Measurements from ENCODE around the gene NLGN1.
A peak's percentile ranks its signal among the peaks of the same experiment; 100 is the strongest.
"Not testable (repeated sequence)": the region's sequence is repeated elsewhere in the genome, so short reads cannot be mapped to it uniquely, and the experiment has no call there.

Gene NLGN1

DNA sequence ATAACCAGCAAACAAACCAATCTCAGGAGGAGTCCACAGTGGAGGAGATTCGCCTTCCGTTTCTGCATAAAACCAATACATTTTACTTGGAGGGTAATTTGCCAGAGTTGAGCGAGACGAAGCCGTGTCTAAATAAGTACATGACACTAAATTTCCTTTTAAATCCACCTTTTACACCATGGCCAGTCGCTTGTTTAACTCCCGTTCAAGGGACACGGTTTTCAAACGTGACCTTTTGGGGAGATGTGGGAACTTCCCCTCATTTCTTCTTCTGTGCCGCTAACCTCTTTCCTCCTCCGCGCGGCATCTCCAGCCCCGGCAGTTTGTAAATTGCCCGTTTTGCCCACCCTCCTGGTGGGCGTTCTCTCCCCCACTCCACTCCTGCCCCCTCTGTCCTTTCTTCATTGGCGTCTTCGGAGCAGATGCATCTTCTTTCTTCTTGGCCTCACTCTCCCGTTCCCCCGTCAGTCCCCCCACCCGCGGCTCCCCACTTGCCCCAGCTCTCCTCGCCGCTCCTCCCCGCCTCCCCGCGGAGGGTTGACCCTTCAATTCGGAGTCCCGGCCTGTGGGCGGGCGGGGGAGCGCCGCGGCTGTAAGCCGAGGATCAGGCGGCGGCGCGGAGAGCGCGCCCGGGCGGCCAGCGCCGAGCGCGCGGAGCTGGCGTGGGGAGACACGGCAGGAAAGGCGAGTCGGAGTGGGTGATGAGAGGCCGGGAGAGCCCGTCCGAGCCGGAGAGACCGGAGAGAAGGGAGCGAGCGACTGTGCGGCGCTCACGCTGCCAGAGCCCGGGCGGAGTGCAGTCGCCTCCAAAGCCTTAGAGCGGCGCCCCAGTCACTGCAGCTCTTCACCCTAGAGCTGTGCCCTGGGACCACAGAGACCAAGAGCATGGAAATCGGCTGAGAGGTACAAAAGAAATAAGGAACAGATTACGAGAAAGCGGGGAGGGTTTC, at the start of gene NLGN1:
NLGN1 (plus strand) TSS at position 584 of the 950 bp plus-strand sequence.
- DNase-seq = peak; percentile 17

DNA sequence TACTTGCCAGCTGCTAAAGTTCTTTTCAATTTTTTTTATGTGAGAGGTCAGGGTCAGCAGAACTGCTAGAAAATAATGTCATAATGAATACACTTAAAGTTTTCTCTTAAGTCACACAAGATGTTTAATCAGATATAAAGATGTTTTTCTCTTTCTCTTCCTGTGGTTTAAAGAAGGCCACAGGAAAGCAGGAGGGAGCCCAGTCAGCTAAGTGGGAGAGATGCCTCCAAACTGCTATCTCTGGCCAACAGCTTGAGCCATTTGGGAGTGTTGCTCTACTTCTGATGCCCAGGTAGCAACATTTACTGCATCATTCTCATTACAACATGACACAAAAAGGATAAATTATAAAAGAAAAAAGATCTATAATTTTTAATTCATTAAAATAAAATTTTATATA, 45.7 kb upstream of the NLGN1 start:
- no peak for DNase-seq

DNA sequence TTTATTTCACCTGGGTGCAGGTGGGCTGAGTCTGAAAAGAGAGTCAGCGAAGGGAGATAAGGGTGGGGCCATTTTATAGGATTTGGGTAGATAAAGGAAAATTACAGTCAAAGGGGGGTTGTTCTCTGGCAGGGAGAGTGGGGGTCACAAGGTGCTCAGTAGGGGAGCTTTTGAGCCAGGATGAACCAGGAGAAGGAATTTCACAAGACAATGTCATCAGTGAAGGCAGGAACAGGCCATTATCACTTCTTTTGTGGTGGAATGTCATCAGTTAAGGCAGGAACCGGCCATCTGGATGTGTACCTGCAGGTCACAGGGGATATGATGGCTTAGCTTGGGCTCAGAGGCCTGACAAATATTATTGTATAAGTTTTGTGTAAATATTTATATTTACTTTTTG, 44.4 kb upstream of the NLGN1 start:
- DNase-seq = not testable (repeated sequence)

DNA sequence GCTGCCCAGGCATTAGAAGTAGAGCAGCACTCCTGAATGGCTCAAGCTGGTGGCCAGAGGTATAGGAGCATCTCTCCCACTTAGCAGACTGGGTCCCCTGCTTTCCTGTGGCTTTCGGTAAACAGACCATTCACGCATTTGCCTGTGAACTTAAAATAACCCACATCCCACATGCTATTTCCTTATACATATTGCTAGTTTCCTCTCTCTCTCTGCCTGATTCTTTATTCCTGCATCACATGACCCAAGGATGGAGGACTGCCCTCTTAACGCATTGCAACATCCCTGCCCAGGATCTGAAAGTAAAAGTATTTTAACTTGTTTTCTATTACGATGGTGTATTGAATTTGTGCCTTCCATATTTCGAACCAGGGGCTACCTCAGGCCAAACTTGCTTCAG, 43.4 kb upstream of the NLGN1 start:
- no peak for DNase-seq

DNA sequence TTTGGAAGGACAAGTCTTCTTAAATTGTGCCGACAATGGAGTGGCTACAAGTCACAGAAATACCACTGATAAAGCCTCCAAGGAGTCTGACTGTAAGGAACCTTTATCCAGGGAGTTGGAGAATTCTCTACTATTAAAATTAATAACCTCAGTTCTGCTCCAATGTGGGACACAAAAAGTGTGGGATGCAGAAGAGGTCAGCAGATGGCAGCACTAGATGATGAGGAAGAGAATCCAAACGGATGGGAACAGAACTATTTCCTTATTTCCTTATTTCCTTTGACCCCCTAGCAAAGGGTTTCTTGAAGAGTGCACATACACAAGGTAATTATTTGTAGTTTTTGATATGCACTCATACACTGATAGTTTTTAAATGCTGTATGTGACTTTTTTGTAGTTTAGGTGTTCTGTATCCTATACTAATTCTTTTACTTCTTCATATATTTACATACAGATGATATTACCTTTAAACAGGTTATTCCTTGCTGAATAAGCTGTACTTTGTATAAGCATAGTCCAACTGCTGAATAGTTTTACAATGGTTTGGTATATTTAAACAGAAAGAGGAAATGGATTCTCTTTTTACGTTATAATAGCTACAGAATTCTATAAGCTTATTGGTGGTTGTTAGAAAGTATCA, 25.6 kb upstream of the NLGN1 start:
- no peak for DNase-seq

DNA sequence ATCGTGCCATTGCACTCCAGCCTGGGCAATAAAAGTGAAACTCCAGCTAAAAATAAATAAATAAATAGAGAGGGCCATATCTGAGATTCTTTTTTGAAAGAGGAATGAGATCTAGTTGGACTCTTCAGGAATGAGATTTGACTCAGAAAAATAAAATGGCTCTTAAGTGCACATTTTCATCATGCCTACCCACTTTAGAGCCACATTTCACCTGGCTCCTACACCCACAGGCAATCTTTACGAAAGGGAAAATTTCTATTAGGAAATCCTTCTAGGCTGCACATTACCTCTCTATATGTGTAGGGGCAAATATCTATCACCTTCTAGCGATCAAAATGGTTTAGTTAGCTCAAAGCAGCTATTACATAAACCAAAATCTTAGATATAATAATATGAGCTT, 16.9 kb upstream of the NLGN1 start:
- DNase-seq = no peak

DNA sequence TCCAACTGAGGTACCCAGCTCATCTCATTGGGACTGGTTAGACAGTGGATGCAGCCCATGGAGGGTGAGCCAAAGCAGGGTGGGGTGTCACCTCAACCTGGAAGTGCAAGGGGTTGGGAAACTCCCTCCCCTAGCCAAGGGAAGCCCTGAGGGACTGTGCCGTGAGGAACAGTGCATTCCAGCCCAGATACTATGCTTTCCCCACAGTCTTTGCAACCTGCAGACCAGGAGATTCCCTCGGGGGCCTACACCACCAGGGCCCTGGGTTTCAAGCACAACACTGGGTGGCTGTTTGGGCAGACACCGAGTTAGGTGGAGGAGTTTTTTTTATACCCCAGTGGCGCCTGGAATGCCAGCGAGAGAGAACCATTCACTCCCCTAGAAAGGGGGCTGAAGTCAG, 15.6 kb upstream of the NLGN1 start:
- DNase-seq = not testable (repeated sequence)

DNA sequence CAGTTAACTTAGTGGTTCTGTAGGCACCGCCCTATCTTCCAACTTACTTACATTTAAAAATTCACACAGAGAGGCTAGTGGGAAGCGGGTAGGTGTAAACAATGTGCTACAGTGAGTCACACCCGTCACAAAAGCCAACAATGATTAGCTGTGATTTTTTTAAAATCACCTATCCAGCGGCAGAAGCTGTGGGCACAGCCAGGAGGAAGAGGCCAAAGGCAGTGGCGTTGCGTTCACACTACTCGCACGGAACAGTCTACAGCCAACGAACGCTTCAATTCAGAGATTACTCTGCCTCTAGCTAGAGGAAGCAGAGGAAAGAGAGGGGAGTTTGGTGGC, 2.5 kb upstream of the NLGN1 start:
- no peak for DNase-seq

DNA sequence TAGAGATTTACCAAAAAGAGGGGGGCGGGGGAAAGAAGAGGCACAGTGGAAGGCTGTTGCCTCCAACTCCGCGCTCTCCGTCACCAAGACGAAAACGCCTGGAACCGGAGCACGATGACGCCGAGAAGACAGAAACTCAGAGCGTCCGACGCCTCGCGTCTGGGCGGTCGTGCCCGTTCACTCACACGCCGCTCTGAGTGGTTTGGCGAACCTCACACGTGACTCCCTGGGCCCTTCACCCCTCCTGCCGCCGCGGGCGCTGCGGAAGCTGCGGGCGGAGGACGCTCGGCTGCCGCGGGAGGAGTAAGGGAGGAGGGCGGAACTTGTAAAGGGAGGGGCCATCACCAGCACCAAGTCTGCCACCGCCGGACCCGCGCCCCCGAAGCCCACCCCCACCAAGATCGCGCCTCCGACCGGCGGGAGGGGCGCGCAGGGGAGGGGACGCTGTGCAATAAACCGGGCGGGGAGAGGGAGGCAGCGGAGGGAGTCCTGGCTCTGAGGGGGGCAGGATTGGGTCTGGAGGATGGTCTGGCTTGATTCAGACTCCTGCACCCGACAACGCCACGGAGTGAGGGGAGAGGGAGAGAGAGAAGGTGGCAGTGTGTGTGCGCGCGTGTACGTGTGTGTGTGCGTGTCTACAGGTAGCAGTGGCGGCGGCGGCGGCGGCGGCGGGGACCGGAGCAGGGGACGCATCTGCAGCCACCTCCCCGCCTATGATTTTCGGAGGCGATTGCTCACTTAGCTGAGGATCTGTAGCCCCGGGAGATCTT, 1.9 kb upstream of the NLGN1 start:
- DNase-seq = peak; percentile 62 to 67

DNA sequence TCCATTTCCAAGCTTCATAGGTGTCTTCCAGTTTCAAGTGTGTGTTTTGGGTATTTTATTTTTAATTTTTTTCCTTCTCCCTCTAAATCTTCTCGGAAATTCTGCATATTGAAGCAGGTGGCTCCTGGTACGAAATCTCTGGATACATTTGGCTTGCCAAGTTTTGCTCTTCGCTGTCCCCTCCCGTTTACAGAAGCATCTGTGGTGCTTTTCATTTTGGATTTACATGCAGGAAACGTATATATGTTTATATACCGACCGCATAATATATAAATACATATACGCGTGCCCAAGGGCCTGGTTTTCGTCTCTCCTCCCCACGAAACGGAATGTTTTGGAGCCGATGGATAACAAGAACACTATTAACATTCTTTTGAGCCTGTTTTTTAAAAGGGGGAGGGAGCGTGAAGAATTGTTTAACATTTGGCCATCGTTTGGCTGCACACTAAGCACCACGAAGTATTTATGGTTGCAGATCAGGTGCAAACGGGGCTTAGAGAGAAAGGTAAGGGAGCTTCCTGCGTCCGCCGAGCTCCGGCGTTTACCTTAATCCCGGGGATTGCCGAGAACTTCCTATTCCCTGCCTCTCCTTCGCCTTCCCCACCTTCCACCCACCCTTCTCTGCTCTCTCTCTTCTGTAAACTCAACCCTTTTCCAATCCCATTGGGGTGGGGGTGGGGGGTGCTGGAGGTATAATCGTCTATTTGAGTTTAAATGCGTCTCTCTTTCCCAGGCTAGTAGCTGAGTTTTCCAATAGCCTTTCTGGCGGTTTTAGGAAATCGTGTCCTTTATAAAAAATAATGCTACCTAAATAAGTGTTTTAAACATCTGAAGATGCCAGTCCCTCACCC, 1.1 kb upstream of the NLGN1 start:
- DNase-seq = no peak

DNA sequence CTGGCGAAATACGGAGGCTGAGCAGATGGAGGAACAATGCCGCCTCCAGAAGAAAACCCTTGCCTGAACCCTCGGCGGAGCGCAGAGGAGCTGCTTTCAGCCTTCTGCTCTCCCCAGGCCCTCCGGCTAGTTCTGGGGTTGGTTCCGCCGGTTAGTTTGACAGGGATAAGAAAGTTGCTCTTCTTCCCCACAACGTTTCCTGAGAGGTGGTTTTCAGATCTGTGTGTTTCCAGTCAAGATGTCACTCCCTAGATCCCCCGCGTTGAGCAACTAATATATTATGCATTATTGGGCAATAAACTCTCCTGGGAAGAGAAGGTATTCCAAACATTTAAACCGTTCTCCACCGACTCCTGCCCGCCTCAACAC, 551 bp downstream of the NLGN1 start:
- no peak for DNase-seq

DNA sequence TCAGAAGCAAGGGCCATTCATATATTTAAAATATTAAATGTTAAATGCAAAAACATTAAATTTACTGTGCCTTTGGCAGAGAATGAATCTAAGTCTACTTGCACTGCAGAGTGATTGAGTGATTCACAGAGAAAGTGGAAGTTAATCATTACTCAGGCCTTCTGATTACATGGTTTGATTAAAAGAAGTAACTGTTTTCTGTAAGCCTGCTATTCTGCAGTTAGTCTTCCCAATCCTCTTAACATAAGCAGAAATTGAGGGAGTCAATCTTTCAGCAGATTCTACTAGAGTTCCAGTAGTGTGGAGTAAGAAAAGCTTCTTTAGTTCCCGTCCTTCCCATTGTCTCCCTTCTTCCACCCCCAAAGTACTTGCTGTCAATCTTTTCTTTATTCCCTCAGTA, 1.5 kb downstream of the NLGN1 start:
- DNase-seq = no peak

DNA sequence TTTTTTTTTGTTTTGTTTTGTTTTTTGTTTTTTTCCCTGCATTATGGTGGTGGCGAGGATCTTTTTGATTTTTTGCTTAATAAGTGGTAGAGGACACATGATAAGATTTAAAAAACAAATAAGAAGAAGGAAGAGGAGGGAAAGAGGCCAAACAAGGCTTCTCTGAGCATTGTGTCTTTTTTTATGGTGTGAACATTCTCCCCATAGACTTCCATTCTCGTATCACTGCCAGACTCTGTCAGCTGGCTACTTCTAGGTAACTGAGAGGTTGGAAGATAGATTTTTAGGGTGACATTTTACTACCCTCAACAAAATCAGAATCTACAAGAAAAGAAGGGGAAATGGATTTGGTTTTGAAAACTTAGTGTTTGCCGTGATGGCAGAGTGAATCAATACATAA, 3.8 kb downstream of the NLGN1 start:
- no peak for DNase-seq

DNA sequence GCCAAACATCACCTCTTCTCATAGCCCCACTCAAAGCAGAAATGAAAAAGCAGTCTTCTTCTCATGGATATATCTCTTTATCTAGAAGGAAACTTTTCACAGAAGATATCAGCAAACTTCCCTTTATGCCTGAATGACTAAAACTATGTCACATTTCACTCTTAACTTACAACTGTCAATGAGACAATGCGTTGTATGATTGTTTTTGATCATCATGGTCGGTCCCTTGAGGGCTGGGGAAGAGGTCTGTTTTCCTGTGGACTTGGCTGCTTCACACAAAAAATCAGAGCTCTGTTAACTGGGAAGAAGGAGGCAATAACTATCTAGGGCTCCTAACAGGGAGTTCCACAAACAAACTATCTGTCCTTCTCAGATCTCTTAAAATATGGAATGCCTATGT, 5.1 kb downstream of the NLGN1 start:
- DNase-seq = no peak

DNA sequence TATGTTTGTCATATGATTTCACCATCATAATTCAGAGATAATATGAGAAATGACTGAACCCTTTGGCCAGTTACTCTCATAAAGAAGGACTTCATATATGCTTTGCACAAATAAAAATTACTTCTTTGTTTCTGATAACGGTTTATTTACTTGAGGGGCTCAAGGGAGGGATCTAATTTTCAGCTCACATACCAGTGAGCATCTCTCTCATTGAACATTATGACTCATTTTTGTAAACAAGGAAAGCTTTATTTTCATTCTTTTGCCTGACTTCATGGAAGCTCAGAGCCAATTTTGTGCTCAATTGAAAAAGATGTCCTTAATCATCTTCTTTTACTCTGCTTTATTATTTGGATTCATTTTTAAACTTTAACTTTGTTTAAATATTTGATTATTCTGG, 5.8 kb downstream of the NLGN1 start:
- DNase-seq = no peak

DNA sequence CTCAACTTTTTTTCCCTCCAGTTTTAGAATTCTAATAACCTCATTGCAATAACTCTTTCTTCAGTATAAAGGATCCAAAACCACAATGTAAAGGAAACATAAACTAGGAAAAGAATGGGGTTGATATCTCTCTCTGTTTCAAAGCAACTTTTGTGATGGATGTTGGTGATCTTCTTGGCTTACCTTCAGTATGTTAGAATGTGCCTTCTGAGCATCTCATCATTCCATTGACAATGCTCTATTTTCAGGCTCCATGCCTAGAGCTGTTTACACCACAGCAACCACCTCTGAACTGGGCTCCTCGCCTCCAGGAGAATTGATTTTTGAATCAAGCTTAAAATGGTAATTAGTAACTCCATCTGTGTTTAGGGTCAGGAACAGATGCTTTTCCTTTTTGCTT, 6.6 kb downstream of the NLGN1 start:
- no peak for DNase-seq

DNA sequence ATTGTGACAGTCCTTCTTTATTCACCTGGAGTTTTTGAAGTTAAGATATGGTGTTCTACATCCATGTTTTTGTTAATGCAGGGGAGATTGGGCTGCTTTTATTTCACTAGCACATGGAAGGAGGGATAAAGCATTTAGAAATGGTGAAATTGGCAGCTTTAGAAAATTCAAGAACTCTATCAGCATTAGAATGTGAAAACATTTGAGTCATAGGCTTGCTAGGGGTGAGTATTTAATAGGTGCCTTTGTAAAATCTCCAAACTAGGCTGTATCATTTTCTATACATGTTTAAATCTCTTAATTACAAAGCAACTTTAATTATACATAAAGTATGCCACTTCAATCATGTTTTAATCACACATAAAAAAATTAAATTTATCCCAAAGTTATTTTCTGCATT, 12.9 kb downstream of the NLGN1 start:
- DNase-seq = no peak

DNA sequence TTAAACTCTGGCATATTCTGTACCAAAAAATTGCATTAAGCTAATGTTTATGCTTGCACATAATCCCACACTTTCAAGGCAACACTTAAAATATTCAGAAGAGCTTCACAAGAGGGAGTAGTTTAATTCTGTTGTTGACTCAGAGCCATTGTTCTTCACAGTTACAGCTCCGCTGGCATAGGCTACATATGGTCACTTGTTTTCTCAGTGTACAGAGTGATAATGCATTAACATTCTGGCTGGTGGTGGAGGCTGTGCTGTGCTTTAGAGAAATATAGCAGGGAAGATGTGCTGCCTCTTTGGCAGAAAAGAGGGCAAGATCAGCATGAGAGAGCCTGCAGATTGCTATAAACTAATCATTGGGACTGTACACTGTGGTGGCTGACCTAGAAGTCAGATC, 13.3 kb downstream of the NLGN1 start:
- no peak for DNase-seq

DNA sequence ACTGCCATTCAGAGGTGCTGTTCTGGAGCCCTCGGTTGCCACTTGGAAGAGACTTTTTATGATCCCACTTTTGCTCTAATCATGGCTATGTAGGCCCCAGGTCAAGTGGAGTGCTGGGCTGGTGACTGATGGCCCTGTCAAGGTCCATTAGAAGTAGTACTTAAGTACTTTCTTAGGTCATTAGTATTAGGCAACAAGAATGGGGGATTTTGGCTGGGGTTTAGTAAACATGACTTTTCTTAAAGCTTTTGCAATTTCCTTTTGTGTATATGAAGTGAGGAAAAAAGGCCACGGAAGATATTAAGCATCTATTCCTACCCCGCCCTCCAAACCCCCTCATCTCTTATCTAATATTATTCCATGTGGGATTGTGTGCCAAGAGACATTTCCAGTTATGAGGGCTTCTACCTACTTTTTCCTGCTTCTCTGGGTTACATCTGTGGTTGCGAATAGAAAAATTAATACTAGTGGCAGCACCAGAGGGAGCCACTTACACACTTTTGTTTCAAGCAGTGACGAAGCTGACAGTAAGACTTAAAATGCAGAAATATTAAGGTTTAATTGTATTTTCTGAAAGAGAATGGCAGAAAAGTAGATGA, 13.9 kb downstream of the NLGN1 start:
- no peak for DNase-seq

DNA sequence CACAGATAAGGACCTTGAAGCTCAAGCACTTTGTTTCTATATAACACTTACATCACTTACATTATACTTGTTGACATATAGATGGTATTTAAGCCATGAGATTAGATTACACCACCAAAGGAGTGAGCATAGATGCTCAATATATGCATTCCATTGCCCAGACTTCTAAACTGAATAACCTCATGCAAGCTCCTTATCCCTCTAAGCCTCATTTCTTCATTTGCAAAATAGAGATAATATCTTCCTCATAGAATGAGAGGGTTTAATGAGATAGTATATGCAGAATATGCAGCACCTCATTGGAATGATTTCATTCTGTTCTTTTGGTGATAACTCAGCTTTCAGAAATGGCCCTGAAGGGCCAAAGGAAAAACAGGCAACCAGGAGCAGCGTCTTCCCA, 18.5 kb downstream of the NLGN1 start:
- DNase-seq = no peak

DNA sequence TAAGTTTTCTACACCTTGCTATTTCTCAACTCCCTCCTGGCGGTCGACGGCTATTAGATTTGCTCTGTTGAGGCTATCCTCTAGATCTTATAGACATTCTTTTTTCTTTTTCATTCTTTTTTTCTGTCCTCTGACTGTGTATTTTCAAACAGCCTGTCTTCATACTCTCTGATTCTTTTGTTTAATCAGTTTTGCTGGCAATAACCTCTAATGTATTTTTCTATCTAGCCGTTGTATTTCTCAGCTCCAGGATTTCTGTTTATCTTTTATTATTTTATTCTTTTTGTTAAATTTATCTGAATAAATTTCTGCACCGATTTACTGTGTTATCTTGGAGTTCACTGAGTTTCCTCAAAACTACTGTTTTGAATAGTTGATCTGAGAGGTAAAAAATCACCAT, 31.5 kb downstream of the NLGN1 start:
- DNase-seq = no peak

DNA sequence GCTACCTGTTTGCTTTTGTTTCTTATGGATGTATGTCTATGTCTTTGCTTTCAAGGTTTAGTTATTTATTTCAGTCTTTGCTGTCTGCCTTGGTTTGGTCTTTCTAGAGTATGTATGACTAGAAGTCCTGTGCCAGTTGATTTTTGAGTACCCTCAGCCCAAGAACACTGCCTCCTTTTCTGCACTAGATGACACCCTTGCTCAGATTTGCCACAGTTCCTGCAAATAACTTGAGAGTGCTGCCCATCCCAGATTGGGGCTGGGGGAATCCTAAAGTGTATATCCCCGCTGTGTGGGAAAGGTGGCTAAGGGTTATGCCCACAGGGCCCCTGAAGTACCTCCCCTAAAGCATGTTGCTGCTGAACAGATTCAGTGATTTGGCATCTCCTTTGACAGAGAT, 32.0 kb downstream of the NLGN1 start:
- DNase-seq = no peak

DNA sequence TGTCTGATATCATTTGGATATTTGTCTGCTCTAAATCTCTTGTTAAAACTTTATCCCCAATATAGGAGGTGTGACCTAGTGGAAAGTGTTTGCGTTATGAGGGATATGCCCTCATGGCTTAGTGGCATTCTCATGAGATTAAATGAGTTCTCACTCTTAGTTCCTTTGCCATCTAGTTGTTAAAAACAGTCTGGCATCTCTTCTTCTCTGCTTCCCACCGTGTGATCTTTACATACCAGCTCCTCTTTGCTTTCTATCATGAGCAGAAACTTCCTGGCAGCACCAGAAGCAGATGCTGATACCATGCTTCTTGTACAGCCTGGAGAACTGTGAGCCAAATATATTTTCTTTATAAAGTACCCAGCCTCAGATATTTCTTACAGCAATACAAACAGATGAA, 33.0 kb downstream of the NLGN1 start:
- no peak for DNase-seq
